GM23338 (cell line): ENCODE measurements around the gene M6PR. TPM values are rescaled to one million over a fixed set of nuclear protein-coding genes. Genes with fewer than 3 reads are reported as not detected.
A peak's percentile ranks its signal among the peaks of the same experiment; 100 is the strongest.

Source experiments
- ATAC-seq: fragments of 200-7000 bp; cut with Tn5 transposase; 3 replicates; pipeline ENCODE4 v1.9.1; 2020
- DNase-seq: peaks from one replicate; pipeline ENCODE4 v3.0.0-alpha.2; 2015; ENCODE audit warnings: low spot score
- H2AFZ ChIP-seq: fragments of 200-600 bp; sonication (generic); 2 replicates; pipeline ENCODE4 v1.8.0; 2016; ENCODE audit warnings: antibody characterized with exemption, mild to moderate bottlenecking, moderate library complexity
- H3F3A ChIP-seq: fragments of 200-600 bp; sonication (generic); replicated peaks from 2 replicates; pipeline ENCODE4 v1.8.0; 2017; ENCODE audit warnings: antibody characterized with exemption, mixed run types, low read depth
- H3K27ac ChIP-seq: fragments of 200-600 bp; sonication (generic); 2 replicates; pipeline ENCODE4 v1.6.1; 2016; ENCODE audit warnings: low read depth
- H3K27me3 ChIP-seq: fragments of 200-600 bp; sonication (generic); 2 replicates; pipeline ENCODE4 v1.8.0; 2016; ENCODE audit warnings: mild to moderate bottlenecking, mixed run types, moderate library complexity; ENCODE audit not compliant: insufficient read depth
- H3K36me3 ChIP-seq: fragments of 200-600 bp; sonication (generic); 2 replicates; pipeline ENCODE4 v1.8.0; 2016; ENCODE audit warnings: mild to moderate bottlenecking; ENCODE audit not compliant: insufficient read depth
- H3K4me1 ChIP-seq: fragments of 200-600 bp; sonication (generic); 2 replicates; pipeline ENCODE4 v1.8.0; 2016; ENCODE audit warnings: mild to moderate bottlenecking, moderate library complexity; ENCODE audit not compliant: insufficient read depth
- H3K4me2 ChIP-seq: fragments of 200-600 bp; sonication (generic); 2 replicates; pipeline ENCODE4 v1.7.1; 2017; ENCODE audit warnings: mixed run types
- H3K4me3 ChIP-seq: fragments of 200-600 bp; sonication (generic); 2 replicates; pipeline ENCODE4 v1.6.1; 2016; ENCODE audit warnings: mixed run types
- H3K79me2 ChIP-seq: fragments of 200-600 bp; sonication (generic); replicated peaks from 2 replicates; pipeline ENCODE4 v1.8.0; 2017; ENCODE audit warnings: mild to moderate bottlenecking; ENCODE audit not compliant: insufficient read depth
- H3K9me2 ChIP-seq: fragments of 200-600 bp; sonication (generic); 2 replicates; pipeline ENCODE4 v1.8.0; 2017; ENCODE audit not compliant: insufficient read depth
- H4K20me1 ChIP-seq: fragments of 200-600 bp; sonication (generic); replicated peaks from 2 replicates; pipeline ENCODE4 v1.8.0; 2017; ENCODE audit warnings: mild to moderate bottlenecking; ENCODE audit not compliant: insufficient read depth
- H3K27ac Mint-ChIP-seq: 2 replicates; pipeline ENCODE4 v1.8.0; 2020; ENCODE audit warnings: inconsistent platforms, mild to moderate bottlenecking, moderate library complexity, mixed read lengths
- H3K27me3 Mint-ChIP-seq: 3 replicates; pipeline ENCODE4 v1.8.0; 2022; ENCODE audit warnings: low read depth, mild to moderate bottlenecking, moderate library complexity, mixed read lengths, inconsistent platforms; ENCODE audit not compliant: insufficient read depth, poor library complexity
- H3K36me3 Mint-ChIP-seq: 3 replicates; pipeline ENCODE4 v1.8.0; 2021; ENCODE audit warnings: low read depth, mild to moderate bottlenecking, inconsistent platforms, moderate library complexity, mixed read lengths
- H3K4me1 Mint-ChIP-seq: 3 replicates; pipeline ENCODE4 v1.8.0; 2020; ENCODE audit warnings: mild to moderate bottlenecking, inconsistent platforms, mixed read lengths
- H3K4me3 Mint-ChIP-seq: 3 replicates; pipeline ENCODE4 v1.8.0; 2021; ENCODE audit warnings: moderate library complexity, mild to moderate bottlenecking, inconsistent platforms, mixed read lengths
- H3K9me3 Mint-ChIP-seq: 3 replicates; pipeline ENCODE4 v1.8.0; 2020; ENCODE audit warnings: moderate library complexity, mild to moderate bottlenecking, inconsistent platforms, mixed read lengths
- CREB1 ChIP-seq: fragments of 250-450 bp; sonication (Bioruptor Pico); IDR thresholded peaks from 2 replicates; pipeline ENCODE4 v1.5.0; 2020; ENCODE audit warnings: low read depth, mild to moderate bottlenecking, moderate library complexity
- CTCF ChIP-seq, 2 experiments: fragments of 200-600 bp in 1 of 2; sonication (generic) in 1 of 2; conservative IDR thresholded peaks; 2 replicates each; pipeline versions ENCODE4 v1.5.1 to v1.6.1; 2016 to 2017; ENCODE audit warnings: antibody characterized with exemption in 2 of 2, low read depth in 2 of 2, mild to moderate bottlenecking in 2 of 2, moderate library complexity in 1 of 2
- EZH2 ChIP-seq: fragments of 200-600 bp; sonication (generic); IDR thresholded peaks from one replicate; pipeline ENCODE4 v1.8.0; 2017; ENCODE audit warnings: antibody characterized with exemption, mild to moderate bottlenecking, low read depth; ENCODE audit not compliant: unreplicated experiment
- JUNB ChIP-seq: IDR thresholded peaks from one replicate; pipeline ENCODE4 v1.6.1; 2016; ENCODE audit warnings: antibody characterized with exemption; ENCODE audit not compliant: unreplicated experiment
- POLR2AphosphoS5 ChIP-seq: IDR thresholded peaks from 2 replicates; pipeline ENCODE4 v1.6.1; 2016; ENCODE audit warnings: antibody characterized with exemption, low read depth
- REST ChIP-seq: IDR thresholded peaks from one replicate; pipeline ENCODE4 v1.6.1; 2018; ENCODE audit warnings: antibody characterized with exemption; ENCODE audit not compliant: unreplicated experiment
- ZNF114 ChIP-seq: fragments of 250-450 bp; sonication (Bioruptor Pico); IDR thresholded peaks from 2 replicates; pipeline ENCODE4 v1.5.0; 2020; ENCODE audit warnings: mild to moderate bottlenecking, moderate library complexity
- ZNF331 ChIP-seq: fragments of 250-450 bp; sonication (Bioruptor Pico); IDR thresholded peaks from 2 replicates; pipeline ENCODE4 v1.5.0; 2020; ENCODE audit warnings: low read depth, mild to moderate bottlenecking, moderate library complexity
- ZNF462 ChIP-seq: fragments of 250-450 bp; sonication (Bioruptor Pico); IDR thresholded peaks from 2 replicates; pipeline ENCODE4 v1.5.0; 2020; ENCODE audit warnings: mild to moderate bottlenecking, moderate library complexity
- polyA plus RNA-seq: library from polyadenylated mRNA; unstranded; fragments of >200 nt; fragmentation: Nextera tagmentation; extraction: Ambion mirVana; gene quantifications from 2 replicates; pipeline ENCODE4 v1.2.1, GENCODE V29; 2016
- total RNA-seq: library from RNA; depleted of rRNA; stranded (reverse); fragments of >200 nt; shearing (Covaris generic); gene quantifications from 2 replicates; pipeline ENCODE4 v1.2.3, GENCODE V29; 2014

M6PR gene
- total and polyA plus RNA-seq, 2 experiments from 2014 or later, result 103 to 147 TPM

- TF ChIP-seq REST, result no peak
- TF ChIP-seq ZNF114 (CRISPR knock-in tag), result no peak
- TF ChIP-seq CREB1, result no peak
- TF ChIP-seq CTCF (conservative IDR thresholded peaks at IDR 0.05; ENCODE audit: low read depth in 2 of 2), result no peak
Measured at GRCh38 chr12:8950221-8950527, 729 bp upstream of the M6PR start (continued).

GRCh38 chr12:8948701-8949341 lies 624 bp downstream of the M6PR start:
- peak; percentile 8 for ATAC-seq
- H3K9me2 ChIP-seq, result no peaks in the 10 kb centered on the region
- Mint-ChIP-seq H3K4me1 (peaks cover 12% of the 10 kb centered on the region), H3K27me3 (peaks cover 3% of the 10 kb centered on the region), H3K36me3 (peaks cover 47% of the 10 kb centered on the region), H3K4me3 (peak overlapping the region; percentile 91), H3K9me3 (peaks cover 24% of the 10 kb centered on the region), H3K27ac (peak overlapping the region; percentile 85)
- peak overlapping the region; percentile 97 for H3K27ac ChIP-seq
- H3K36me3 ChIP-seq, result peaks cover 31% of the 10 kb centered on the region; the same call in 1 of the 2 replicates
- H3K27me3 ChIP-seq, result no peaks in the 10 kb centered on the region
- peak overlapping the region; percentile 53; the same call in 1 of the 2 replicates for H2AFZ ChIP-seq
- peak; percentile 33 for DNase-seq
- peaks cover 43% of the 10 kb centered on the region for H3K79me2 ChIP-seq
- H3K4me1 ChIP-seq, result peaks cover 12% of the 10 kb centered on the region; the same call in 1 of the 2 replicates
- peaks cover 31% of the 10 kb centered on the region for H4K20me1 ChIP-seq
- peaks cover 29% of the 10 kb centered on the region for H3F3A ChIP-seq
- peak overlapping the region; percentile 86 for H3K4me3 ChIP-seq
- H3K4me2 ChIP-seq, result peak overlapping the region; percentile 95
- no peak for TF ChIP-seq ZNF462
- no peak for TF ChIP-seq JUNB
- no peak for TF ChIP-seq POLR2AphosphoS5
- no peak for TF ChIP-seq CTCF (conservative IDR thresholded peaks at IDR 0.05; ENCODE audit: low read depth in 2 of 2)
- no peak for TF ChIP-seq ZNF114 (CRISPR knock-in tag)
- no peak for TF ChIP-seq CREB1
- no peak for TF ChIP-seq EZH2
- TF ChIP-seq ZNF331 (CRISPR knock-in tag), result no peak
